H9 (cell line): ENCODE data around the gene IGF2BP2. TPM values are rescaled to one million over a fixed set of nuclear protein-coding genes. Genes with fewer than 3 reads are reported as not detected.

ENCODE experiments used
- DNase-seq: peaks from one replicate; pipeline ENCODE4 v3.0.0-alpha.2; 2017
- H2AFZ ChIP-seq: one replicate; pipeline ENCODE4 v1.6.1; 2013; ENCODE audit warnings: mild to moderate bottlenecking, low read length, control low read depth, moderate library complexity
- H2AK5ac ChIP-seq: 2 replicates; pipeline ENCODE4 v1.6.1; 2013; ENCODE audit warnings: low read length, control low read depth, mixed read lengths; ENCODE audit not compliant: insufficient read length
- H2BK120ac ChIP-seq: one replicate; pipeline ENCODE4 v1.6.1; 2013; ENCODE audit warnings: low read depth, mild to moderate bottlenecking, low read length, control low read depth, inconsistent platforms; ENCODE audit not compliant: poor library complexity, severe bottlenecking
- H2BK12ac ChIP-seq: 2 replicates; pipeline ENCODE4 v1.6.1; 2013; ENCODE audit warnings: low read length, control low read depth, mixed read lengths, low read depth; ENCODE audit not compliant: insufficient read length
- H2BK15ac ChIP-seq: 2 replicates; pipeline ENCODE4 v1.6.1; 2013; ENCODE audit warnings: low read depth, low read length, control low read depth
- H2BK20ac ChIP-seq: one replicate; pipeline ENCODE4 v1.6.1; 2013; ENCODE audit warnings: low read depth, mild to moderate bottlenecking, low read length, control low read depth, inconsistent platforms; ENCODE audit not compliant: poor library complexity, severe bottlenecking
- H2BK5ac ChIP-seq: 2 replicates; pipeline ENCODE4 v1.6.1; 2013; ENCODE audit warnings: low read length, control low read depth, mixed read lengths; ENCODE audit not compliant: insufficient read length
- H3K14ac ChIP-seq: 2 replicates; pipeline ENCODE4 v1.6.1; 2013; ENCODE audit warnings: low read length, control low read depth; ENCODE audit not compliant: insufficient read depth
- H3K18ac ChIP-seq: 2 replicates; pipeline ENCODE4 v1.6.1; 2013; ENCODE audit warnings: low read depth, mild to moderate bottlenecking, mixed read lengths, low read length, control low read depth; ENCODE audit not compliant: insufficient read length
- H3K23ac ChIP-seq: 2 replicates; pipeline ENCODE4 v1.6.1; 2013; ENCODE audit warnings: low read length, control low read depth, mixed read lengths, low read depth; ENCODE audit not compliant: insufficient read length
- H3K23me2 ChIP-seq: 2 replicates; pipeline ENCODE4 v1.6.1; 2013; ENCODE audit warnings: low read depth, mild to moderate bottlenecking, mixed read lengths, low read length, control low read depth; ENCODE audit not compliant: insufficient read length, poor library complexity, severe bottlenecking
- H3K27ac ChIP-seq: 2 replicates; pipeline ENCODE4 v1.5.1; 2013; ENCODE audit warnings: low read length, control low read depth, mixed read lengths, low read depth; ENCODE audit not compliant: insufficient read length
- H3K27me3 ChIP-seq: 2 replicates; pipeline ENCODE4 v1.6.1; 2013; ENCODE audit warnings: low read length, control low read depth, inconsistent platforms; ENCODE audit not compliant: insufficient read depth
- H3K4ac ChIP-seq: 2 replicates; pipeline ENCODE4 v1.6.1; 2013; ENCODE audit warnings: low read depth, mild to moderate bottlenecking, control low read depth, inconsistent platforms, low read length, moderate library complexity
- H3K4me1 ChIP-seq: 2 replicates; pipeline ENCODE4 v1.6.1; 2013; ENCODE audit warnings: low read length, control low read depth, inconsistent platforms; ENCODE audit not compliant: insufficient read depth
- H3K4me2 ChIP-seq: 2 replicates; pipeline ENCODE4 v1.6.1; 2013; ENCODE audit warnings: low read length, control low read depth, mixed read lengths; ENCODE audit not compliant: insufficient read length, insufficient read depth
- H3K56ac ChIP-seq: 2 replicates; pipeline ENCODE4 v1.6.1; 2013; ENCODE audit warnings: low read depth, mild to moderate bottlenecking, mixed read lengths, low read length, control low read depth; ENCODE audit not compliant: insufficient read length
- H3K79me1 ChIP-seq: 2 replicates; pipeline ENCODE4 v1.6.1; 2013; ENCODE audit warnings: low read depth, mild to moderate bottlenecking, moderate library complexity, low read length, control low read depth, inconsistent platforms; ENCODE audit not compliant: insufficient read depth, poor library complexity, severe bottlenecking
- H3K79me2 ChIP-seq: 2 replicates; pipeline ENCODE4 v1.6.1; 2013; ENCODE audit warnings: low read length, control low read depth, inconsistent platforms; ENCODE audit not compliant: insufficient read depth
- H3K9ac ChIP-seq: 2 replicates; pipeline ENCODE4 v1.6.1; 2013; ENCODE audit warnings: low read length, control low read depth, mixed read lengths; ENCODE audit not compliant: insufficient read length; ENCODE audit errors: extremely low read depth
- H3K9me3 ChIP-seq: one replicate; pipeline ENCODE4 v1.6.1; 2013; ENCODE audit warnings: low read depth, low read length, inconsistent platforms; ENCODE audit not compliant: control insufficient read depth
- H3T11ph ChIP-seq: one replicate; pipeline ENCODE4 v1.6.1; 2013; ENCODE audit warnings: mild to moderate bottlenecking, low read length, control low read depth, inconsistent platforms
- H4K20me1 ChIP-seq: one replicate; pipeline ENCODE4 v1.6.1; 2013; ENCODE audit not compliant: control insufficient read depth, insufficient read length, insufficient read depth
- H4K5ac ChIP-seq: 2 replicates; pipeline ENCODE4 v1.6.1; 2013; ENCODE audit warnings: low read depth, mild to moderate bottlenecking, mixed read lengths, low read length, control low read depth; ENCODE audit not compliant: insufficient read length
- H4K8ac ChIP-seq: replicated peaks from 2 replicates; pipeline ENCODE4 v1.6.1; 2013; ENCODE audit warnings: low read length, control low read depth, mixed read lengths, low read depth; ENCODE audit not compliant: insufficient read length
- H4K91ac ChIP-seq: 2 replicates; pipeline ENCODE4 v1.6.1; 2013; ENCODE audit warnings: low read depth, mild to moderate bottlenecking, moderate library complexity, mixed read lengths, low read length, control low read depth; ENCODE audit not compliant: insufficient read length
- H3K27ac Mint-ChIP-seq, 3 experiments: 2 replicates in 2 of 3; 3 replicates in 1 of 3; pipeline ENCODE4 v1.8.0; 2020 to 2021; ENCODE audit warnings: mixed read lengths in 3 of 3, mild to moderate bottlenecking in 1 of 3, moderate library complexity in 1 of 3
- H3K27me3 Mint-ChIP-seq: 2 replicates; pipeline ENCODE4 v1.8.0; 2021; ENCODE audit warnings: low read depth, mild to moderate bottlenecking, moderate library complexity, mixed read lengths
- H3K36me3 Mint-ChIP-seq, 3 experiments: 2 replicates in 2 of 3; 3 replicates in 1 of 3; pipeline ENCODE4 v1.8.0; 2020 to 2021; ENCODE audit warnings: low read depth in 3 of 3, mixed read lengths in 3 of 3; ENCODE audit not compliant: insufficient read depth in 1 of 3
- H3K4me1 Mint-ChIP-seq, 2 experiments: 2 replicates each; pipeline ENCODE4 v1.8.0; 2020; ENCODE audit warnings: mixed read lengths in 2 of 2
- H3K4me3 Mint-ChIP-seq, 2 experiments: 2 replicates in 1 of 2; 3 replicates in 1 of 2; pipeline ENCODE4 v1.8.0; 2020 to 2021; ENCODE audit warnings: mild to moderate bottlenecking in 2 of 2, mixed read lengths in 2 of 2, moderate library complexity in 1 of 2
- H3K9me3 Mint-ChIP-seq, 2 experiments: 2 replicates in 1 of 2; 3 replicates in 1 of 2; pipeline ENCODE4 v1.8.0; 2020; ENCODE audit warnings: mild to moderate bottlenecking in 2 of 2, mixed read lengths in 2 of 2, moderate library complexity in 1 of 2
- CTCF ChIP-seq: fragments of 200-600 bp; sonication (generic); conservative IDR thresholded peaks from 3 replicates; pipeline ENCODE4 v1.8.0; 2021; ENCODE audit warnings: antibody characterized with exemption, mild to moderate bottlenecking
- WGBS: extraction: QIAGEN DNeasy Blood & Tissue Kit; methylation state at CpG from one replicate; pipeline ENCODE4 v1.1.7; 2013; ENCODE audit warnings: missing lambda C conversion rate, low lambda C conversion rate, mixed read lengths; ENCODE audit not compliant: insufficient read length; ENCODE audit errors: extremely low coverage; 5-methylcytosine and 5-hydroxymethylcytosine counted together
- total RNA-seq: library from RNA; stranded (reverse); gene quantifications from 2 replicates; pipeline ENCODE4 v1.2.1, GENCODE V29; 2021

The IGF2BP2 gene
- total RNA-seq, 1 experiment from 2014 or later: 130 TPM

- no CpG with 5 or more reads among the region's 2 CpGs for WGBS
- no peaks in the 10 kb centered on the region for H3K4me1 ChIP-seq
- H3K79me1 ChIP-seq: no peaks in the 10 kb centered on the region
- no peak overlapping the region for H3K4me3 Mint-ChIP-seq
- H3T11ph ChIP-seq: no peak overlapping the region
- no peak for DNase-seq
- H3K27me3 Mint-ChIP-seq: no peaks in the 10 kb centered on the region; the same call in 1 of the 2 replicates
- H2BK20ac ChIP-seq: no peak overlapping the region
- H4K20me1 ChIP-seq: no peaks in the 10 kb centered on the region
- H2BK12ac ChIP-seq: no peak overlapping the region
- no peak overlapping the region for H2BK15ac ChIP-seq
- no peaks in the 10 kb centered on the region for H3K9me3 ChIP-seq
- no peaks in the 10 kb centered on the region for H3K27me3 ChIP-seq
- H3K23ac ChIP-seq: no peak overlapping the region
- no peak overlapping the region for H3K18ac ChIP-seq
- H3K9ac ChIP-seq: no peak overlapping the region
- no peak overlapping the region for H2AFZ ChIP-seq
- H3K14ac ChIP-seq: no peak overlapping the region
- H3K27ac ChIP-seq: no peak overlapping the region
- H3K36me3 Mint-ChIP-seq: peaks cover 32 to 89% (median 85%) of the 10 kb centered on the region in 3 experiments
- H4K5ac ChIP-seq: no peak overlapping the region
- H2BK5ac ChIP-seq: no peak overlapping the region
- no peaks in the 10 kb centered on the region for H3K4me1 Mint-ChIP-seq
- H4K8ac ChIP-seq: no peak overlapping the region
- H2AK5ac ChIP-seq: no peak overlapping the region
- H4K91ac ChIP-seq: no peak overlapping the region
- no peak overlapping the region for H3K56ac ChIP-seq
- H3K4me2 ChIP-seq: no peak overlapping the region
- H3K27ac Mint-ChIP-seq: no peak overlapping the region
- no peak overlapping the region for H3K4ac ChIP-seq
- no peaks in the 10 kb centered on the region for H3K23me2 ChIP-seq
- H2BK120ac ChIP-seq: no peak overlapping the region
- no peaks in the 10 kb centered on the region for H3K9me3 Mint-ChIP-seq
- no peaks in the 10 kb centered on the region for H3K79me2 ChIP-seq
- TF ChIP-seq CTCF: no peak
Observed at GRCh38 chr3:185654758-185655145, 170.1 kb downstream of the IGF2BP2 start.
